CD4-positive, alpha-beta T cell (primary cell): ENCODE data around the gene VPS13D. TPM values are rescaled to one million over a fixed set of nuclear protein-coding genes. Genes with fewer than 3 reads are reported as not detected.

Source experiments
- ATAC-seq: fragments of 200-7000 bp; cut with Tn5 transposase; one replicate; pipeline ENCODE4 v1.10.0; 2022; ENCODE audit warnings: mild to moderate bottlenecking; ENCODE audit not compliant: poor library complexity
- CTCF ChIA-PET: fragments of 350-600 bp; sonication (Branson Sonifier 250); formaldehyde crosslinking; loops from one replicate; lab custom pipeline; 2021; ENCODE audit warnings: antibody characterized with exemption, inconsistent platforms; lab: Charles Lee
- POLR2A ChIA-PET: fragments of 350-600 bp; sonication (Branson Sonifier 250); formaldehyde crosslinking; loops from one replicate; lab custom pipeline; 2021; ENCODE audit warnings: antibody characterized with exemption, inconsistent platforms; lab: Charles Lee
- DNase-seq, 14 experiments: peaks; one replicate each; pipeline ENCODE4 v3.0.0-alpha.2; 2013 to 2020; ENCODE audit warnings: mixed read lengths in 2 of 14
- H3K27ac ChIP-seq, 2 donors: one replicate each; pipeline versions ENCODE4 v1.5.1 to v1.7.0; 2013; ENCODE audit warnings: low read length in 2 of 2, low read depth in 1 of 2, mild to moderate bottlenecking in 1 of 2
- H3K27me3 ChIP-seq, 2 experiments: 1 replicate in 1 of 2; 2 replicates in 1 of 2; pipeline versions ENCODE4 v1.6.1 to v1.7.0; 2013; ENCODE audit warnings: low read length in 2 of 2, control low read depth in 1 of 2, mild to moderate bottlenecking in 1 of 2, moderate library complexity in 1 of 2; ENCODE audit not compliant: insufficient read depth in 2 of 2, control insufficient read depth in 1 of 2
- H3K36me3 ChIP-seq: one replicate; pipeline ENCODE4 v1.6.1; 2013; ENCODE audit warnings: low read length, control low read depth; ENCODE audit not compliant: insufficient read depth
- H3K4me1 ChIP-seq: one replicate; pipeline ENCODE4 v1.6.1; 2013; ENCODE audit warnings: low read length, control low read depth; ENCODE audit not compliant: insufficient read depth
- H3K4me3 ChIP-seq: one replicate; pipeline ENCODE4 v1.5.1; 2013; ENCODE audit warnings: mild to moderate bottlenecking, low read length, moderate library complexity
- H3K9me3 ChIP-seq, 2 experiments: 1 replicate in 1 of 2; 2 replicates in 1 of 2; pipeline versions ENCODE4 v1.6.1 to v1.7.0; 2013; ENCODE audit warnings: low read length in 2 of 2, mild to moderate bottlenecking in 2 of 2, control low read depth in 1 of 2, moderate library complexity in 1 of 2; ENCODE audit not compliant: control insufficient read depth in 1 of 2, insufficient read depth in 1 of 2
- H3K27ac Mint-ChIP-seq: one replicate; pipeline ENCODE4 v1.8.0; 2020; ENCODE audit warnings: mixed read lengths
- H3K27me3 Mint-ChIP-seq: one replicate; pipeline ENCODE4 v1.8.0; 2021; ENCODE audit warnings: mixed read lengths
- H3K36me3 Mint-ChIP-seq: one replicate; pipeline ENCODE4 v1.8.0; 2021; ENCODE audit warnings: low read depth, mixed read lengths
- H3K4me1 Mint-ChIP-seq: one replicate; pipeline ENCODE4 v1.8.0; 2021; ENCODE audit warnings: low read depth, mixed read lengths
- H3K4me3 Mint-ChIP-seq: one replicate; pipeline ENCODE4 v1.8.0; 2020; ENCODE audit warnings: mild to moderate bottlenecking, mixed read lengths
- H3K9me3 Mint-ChIP-seq: one replicate; pipeline ENCODE4 v1.8.0; 2020; ENCODE audit warnings: mixed read lengths
- intact Hi-C, 2 experiments: fragments of 100-400 bp; cut with DNase I in 1 of 2; cut with micrococcal nuclease in 1 of 2; formaldehyde crosslinking; loops; one replicate each; pipeline versions ENCODE4 v1.15.1 to v1.9.0; 2023 to 2025; cut with DNase I, micrococcal nuclease
- total RNA-seq, 174 experiments: library from RNA in 2 of 174; stranded (reverse) in 2 of 174; gene quantifications; one replicate each; pipeline ENCODE4 v1.2.3 and lab custom pipeline; 2021 to 2026
- TF ChIP-seq, protein P1 (sequence below): fragments of 200-600 bp; IDR thresholded peaks from one replicate; pipeline ENCODE4 v1.8.0; 2022; ENCODE audit warnings: antibody characterized with exemption, mild to moderate bottlenecking

VPS13D gene
- total RNA-seq, 2 experiments from 2014 or later: 63.0 to 67.3 TPM

DNA sequence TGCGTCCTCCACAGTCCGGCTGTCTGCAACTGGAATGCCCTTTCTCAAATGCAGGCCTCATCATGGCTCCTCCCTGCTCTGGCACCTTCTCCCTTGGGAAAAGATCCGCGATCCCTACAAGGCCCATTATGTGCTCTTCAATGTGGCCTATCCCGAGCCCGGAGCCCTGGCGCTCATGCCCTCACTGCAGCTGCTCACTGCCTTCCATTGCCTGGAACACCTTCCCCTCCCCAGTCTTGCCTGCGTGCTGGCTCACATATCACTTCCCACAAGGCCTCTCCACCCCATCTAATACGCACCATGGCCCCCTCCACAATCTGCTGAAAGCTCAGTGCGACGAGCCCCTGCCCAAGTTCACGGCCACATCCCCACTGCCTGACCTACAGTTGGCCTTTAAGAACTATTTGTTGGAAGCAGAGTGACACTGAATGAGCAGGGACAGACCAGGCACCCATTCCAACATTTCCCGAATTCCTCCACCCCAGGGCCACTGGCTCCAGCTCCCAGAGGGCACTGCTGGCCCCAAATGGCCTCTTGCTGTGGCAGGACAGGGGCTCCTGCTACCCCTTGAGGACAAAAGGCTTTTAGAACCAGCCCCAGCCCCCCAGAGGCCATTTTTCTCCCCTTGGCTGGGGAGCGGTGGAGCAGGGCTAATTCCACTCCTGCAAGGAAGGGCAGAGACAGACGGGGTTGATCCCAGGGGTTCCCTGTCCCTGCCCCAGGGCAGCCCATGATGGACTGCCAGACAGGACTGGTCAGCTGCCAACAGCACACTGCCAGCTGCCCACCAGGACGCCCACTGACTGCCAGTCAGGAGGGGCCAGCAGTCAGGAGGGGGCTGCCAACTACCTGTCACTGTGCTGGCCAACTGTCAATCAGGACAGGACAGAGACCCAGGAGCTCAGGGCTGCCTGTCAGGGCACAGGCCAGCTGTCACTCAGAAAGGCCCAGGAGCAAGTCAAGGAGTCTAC is 323.4 kb downstream of the VPS13D start:
- DNase-seq: no peak
- TF ChIP-seq, protein P1, sequence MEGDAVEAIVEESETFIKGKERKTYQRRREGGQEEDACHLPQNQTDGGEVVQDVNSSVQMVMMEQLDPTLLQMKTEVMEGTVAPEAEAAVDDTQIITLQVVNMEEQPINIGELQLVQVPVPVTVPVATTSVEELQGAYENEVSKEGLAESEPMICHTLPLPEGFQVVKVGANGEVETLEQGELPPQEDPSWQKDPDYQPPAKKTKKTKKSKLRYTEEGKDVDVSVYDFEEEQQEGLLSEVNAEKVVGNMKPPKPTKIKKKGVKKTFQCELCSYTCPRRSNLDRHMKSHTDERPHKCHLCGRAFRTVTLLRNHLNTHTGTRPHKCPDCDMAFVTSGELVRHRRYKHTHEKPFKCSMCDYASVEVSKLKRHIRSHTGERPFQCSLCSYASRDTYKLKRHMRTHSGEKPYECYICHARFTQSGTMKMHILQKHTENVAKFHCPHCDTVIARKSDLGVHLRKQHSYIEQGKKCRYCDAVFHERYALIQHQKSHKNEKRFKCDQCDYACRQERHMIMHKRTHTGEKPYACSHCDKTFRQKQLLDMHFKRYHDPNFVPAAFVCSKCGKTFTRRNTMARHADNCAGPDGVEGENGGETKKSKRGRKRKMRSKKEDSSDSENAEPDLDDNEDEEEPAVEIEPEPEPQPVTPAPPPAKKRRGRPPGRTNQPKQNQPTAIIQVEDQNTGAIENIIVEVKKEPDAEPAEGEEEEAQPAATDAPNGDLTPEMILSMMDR: no peak
- ChIA-PET POLR2A (no interaction called here), CTCF (no interaction called here)
- Mint-ChIP-seq H3K9me3 (no peaks in the 10 kb centered on the region), H3K27ac (no peak overlapping the region), H3K27me3 (no peaks in the 10 kb centered on the region), H3K4me3 (no peak overlapping the region), H3K36me3 (no peaks in the 10 kb centered on the region), H3K4me1 (no peaks in the 10 kb centered on the region)
- no peaks in the 10 kb centered on the region for H3K27me3 ChIP-seq
- no peak for ATAC-seq
- no peaks in the 10 kb centered on the region for H3K4me1 ChIP-seq
- H3K4me3 ChIP-seq: no peak overlapping the region
- H3K9me3 ChIP-seq: no peaks in the 10 kb centered on the region
- intact Hi-C loops: no loop called here
- no peak overlapping the region for H3K27ac ChIP-seq
- no peaks in the 10 kb centered on the region for H3K36me3 ChIP-seq

DNA sequence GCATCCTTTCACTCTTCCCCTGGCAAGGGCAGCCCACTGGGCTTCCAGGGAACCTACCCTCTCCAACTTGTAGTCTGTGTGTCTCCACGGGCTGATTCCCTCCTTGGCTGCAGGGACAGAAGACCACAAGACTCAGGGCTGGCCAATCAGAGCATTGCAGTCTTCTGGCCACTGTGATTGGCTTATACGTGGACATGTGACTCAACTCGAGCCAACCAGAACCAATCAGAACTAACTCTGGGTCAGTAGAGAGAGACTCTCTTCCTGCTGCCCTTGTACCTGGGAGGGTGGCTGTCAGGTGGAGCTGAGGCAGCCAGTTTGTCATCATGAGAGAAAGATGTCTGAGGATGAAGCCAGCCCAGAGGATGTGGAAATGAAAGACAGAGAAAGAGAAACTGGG is 324.1 kb downstream of the VPS13D start:
- TF ChIP-seq, protein P1: no peak
- no peaks in the 10 kb centered on the region for H3K27me3 Mint-ChIP-seq
- ATAC-seq: no peak
- Histone ChIP-seq H3K4me1 (no peaks in the 10 kb centered on the region), H3K27ac (no peak overlapping the region), H3K36me3 (no peaks in the 10 kb centered on the region), H3K9me3 (no peaks in the 10 kb centered on the region), H3K4me3 (no peak overlapping the region), H3K27me3 (no peaks in the 10 kb centered on the region)
- H3K9me3 Mint-ChIP-seq: no peaks in the 10 kb centered on the region
- no peak overlapping the region for H3K4me3 Mint-ChIP-seq
- no peaks in the 10 kb centered on the region for H3K4me1 Mint-ChIP-seq
- no peaks in the 10 kb centered on the region for H3K36me3 Mint-ChIP-seq
- ChIA-PET CTCF (no interaction called here), POLR2A (no interaction called here)
- no peak overlapping the region for H3K27ac Mint-ChIP-seq
- intact Hi-C loops: no loop called here
- no peak for DNase-seq

DNA sequence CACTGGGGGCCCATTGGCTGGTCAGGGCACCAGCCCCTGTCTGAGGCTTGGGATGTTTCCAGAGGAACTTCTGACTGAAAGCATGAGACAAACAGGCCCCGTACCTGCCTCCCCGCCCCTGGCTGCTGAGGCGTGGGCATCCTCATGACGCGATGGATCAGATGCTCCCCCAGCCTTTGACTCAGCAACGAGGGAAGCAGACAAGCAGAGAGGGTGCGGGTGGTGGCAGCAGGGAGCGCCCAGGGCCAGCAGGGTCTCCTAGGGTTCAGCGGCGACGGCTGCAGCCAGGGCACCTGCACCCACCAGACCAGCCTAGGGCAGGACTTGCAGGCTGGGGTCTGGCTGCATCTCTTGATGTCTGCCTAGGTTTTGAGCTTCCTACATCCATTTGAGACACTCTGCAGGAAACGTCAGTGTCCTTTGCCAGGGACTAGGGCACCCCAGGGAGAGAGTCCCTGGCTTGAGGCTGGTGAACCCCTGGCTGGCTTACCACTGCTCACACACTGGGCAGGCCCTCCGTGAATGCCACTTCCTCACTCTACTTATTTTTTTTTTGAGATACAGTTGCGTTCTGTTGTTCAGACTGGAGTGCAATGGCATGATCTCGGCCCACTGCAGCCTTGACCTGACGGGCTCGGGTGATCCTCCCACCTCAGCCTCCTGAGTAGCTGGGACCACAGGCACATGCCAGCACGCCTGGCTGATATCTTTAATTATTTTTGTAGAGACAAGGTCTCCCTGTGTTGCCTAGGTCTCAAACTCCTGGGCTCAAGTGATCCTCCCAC is 324.9 kb downstream of the VPS13D start:
- no peak overlapping the region for H3K27ac Mint-ChIP-seq
- Histone ChIP-seq H3K4me3 (no peak overlapping the region), H3K36me3 (no peaks in the 10 kb centered on the region), H3K27ac (no peak overlapping the region), H3K4me1 (no peaks in the 10 kb centered on the region), H3K27me3 (no peaks in the 10 kb centered on the region), H3K9me3 (no peaks in the 10 kb centered on the region)
- no peaks in the 10 kb centered on the region for H3K27me3 Mint-ChIP-seq
- H3K9me3 Mint-ChIP-seq: no peaks in the 10 kb centered on the region
- no peak overlapping the region for H3K4me3 Mint-ChIP-seq
- ChIA-PET CTCF (no interaction called here), POLR2A (no interaction called here)
- no peak for DNase-seq
- no peaks in the 10 kb centered on the region for H3K4me1 Mint-ChIP-seq
- no peak for ATAC-seq
- TF ChIP-seq, protein P1: no peak
- intact Hi-C loops: no loop called here
- no peaks in the 10 kb centered on the region for H3K36me3 Mint-ChIP-seq
